OCI-LY7 (cell line): Measurements from ENCODE around the gene CEND1. TPM values are rescaled to one million over a fixed set of nuclear protein-coding genes. Genes with fewer than 3 reads are reported as not detected.

ENCODE experiments used
- BruUV-seq: library from RNA; stranded (reverse); fragments of 400-500 nt; replicated peaks from 2 replicates; lab custom pipeline; 2021; lab: Mats Ljungman, UMichigan
- CTCF ChIA-PET: fragments of 300-600 bp; sonication (Branson Sonifier 250); formaldehyde crosslinking; loops from one replicate; lab custom pipeline; 2022; ENCODE audit warnings: antibody characterized with exemption; ENCODE audit not compliant: unreplicated experiment; lab: Charles Lee
- POLR2A ChIA-PET: fragments of 300-600 bp; sonication (Branson Sonifier 250); formaldehyde crosslinking; loops from one replicate; lab custom pipeline; 2022; ENCODE audit warnings: antibody characterized with exemption; lab: Charles Lee
- DNase-seq: peaks from one replicate; pipeline ENCODE4 v3.0.0-alpha.2; 2015; ENCODE audit warnings: low spot score
- H2AFZ ChIP-seq: fragments of 200-600 bp; sonication (generic), shearing (Covaris generic); 2 replicates; pipeline ENCODE4 v1.6.1; 2014; ENCODE audit warnings: mild to moderate bottlenecking, antibody characterized with exemption, low read length, moderate library complexity
- H3K27ac ChIP-seq: fragments of 200-600 bp; sonication (generic); 2 replicates; pipeline ENCODE4 v1.5.1; 2014; ENCODE audit warnings: mixed run types, low read depth, mild to moderate bottlenecking, moderate library complexity, low read length, inconsistent platforms; ENCODE audit not compliant: poor library complexity, severe bottlenecking
- H3K36me3 ChIP-seq: fragments of 200-600 bp; sonication (generic); 2 replicates; pipeline ENCODE4 v1.6.1; 2014; ENCODE audit warnings: mild to moderate bottlenecking, antibody characterized with exemption, low read length, moderate library complexity, mixed read lengths; ENCODE audit not compliant: insufficient read depth
- H3K4me1 ChIP-seq: fragments of 200-600 bp; sonication (generic); 2 replicates; pipeline ENCODE4 v1.5.1; 2014; ENCODE audit warnings: mild to moderate bottlenecking, low read length; ENCODE audit not compliant: insufficient read depth, poor library complexity, severe bottlenecking
- H3K4me2 ChIP-seq: fragments of 200-600 bp; sonication (generic); 2 replicates; pipeline ENCODE4 v1.6.1; 2014; ENCODE audit warnings: mild to moderate bottlenecking, low read length
- H3K4me3 ChIP-seq: fragments of 200-600 bp; sonication (generic); 2 replicates; pipeline ENCODE4 v1.5.1; 2014; ENCODE audit warnings: mild to moderate bottlenecking, low read depth, low read length; ENCODE audit not compliant: poor library complexity, severe bottlenecking
- H3K79me2 ChIP-seq: fragments of 200-600 bp; sonication (generic); 2 replicates; pipeline ENCODE4 v1.6.1; 2016; ENCODE audit warnings: low read depth, mild to moderate bottlenecking, low read length, moderate library complexity, mixed read lengths; ENCODE audit not compliant: insufficient read depth
- H3K9me2 ChIP-seq: fragments of 200-600 bp; sonication (generic); 2 replicates; pipeline ENCODE4 v1.6.1; 2016; ENCODE audit warnings: mild to moderate bottlenecking, low read length, mixed read lengths; ENCODE audit not compliant: insufficient read depth
- H3K9me3 ChIP-seq: fragments of 200-600 bp; sonication (generic); 2 replicates; pipeline ENCODE4 v1.6.1; 2014; ENCODE audit warnings: mild to moderate bottlenecking, mixed run types, low read length, mixed read lengths
- H4K20me1 ChIP-seq: fragments of 200-600 bp; sonication (generic); 2 replicates; pipeline ENCODE4 v1.6.1; 2014; ENCODE audit warnings: mild to moderate bottlenecking, antibody characterized with exemption, low read length, moderate library complexity, mixed read lengths; ENCODE audit not compliant: insufficient read depth
- EZH2phosphoT487 ChIP-seq: fragments of 200-600 bp; sonication (generic); IDR thresholded peaks from 2 replicates; pipeline ENCODE4 v1.6.1; 2018; ENCODE audit warnings: low read depth, borderline replicate concordance, mild to moderate bottlenecking, mixed run types, antibody characterized with exemption, low read length, moderate library complexity, mixed read lengths
- intact Hi-C: fragments of 100-400 bp; cut with micrococcal nuclease; formaldehyde crosslinking; loops from one replicate; pipeline ENCODE4 v1.10.0; 2022; ENCODE audit not compliant: unreplicated experiment
- total RNA-seq, 2 experiments: library from RNA; depleted of rRNA in 1 of 2; stranded (reverse); fragments of >200 nt in 1 of 2; shearing (Covaris generic) in 1 of 2; gene quantifications; 2 replicates each; pipeline ENCODE4 v1.2.3, GENCODE V29; 2014 to 2022
- TF ChIP-seq, protein P1 (sequence below): fragments of 200-600 bp; sonication (generic); conservative IDR thresholded peaks from 2 replicates; pipeline ENCODE4 v1.5.1; 2014; ENCODE audit warnings: mild to moderate bottlenecking, antibody characterized with exemption, low read length, moderate library complexity, mixed read lengths

Gene CEND1
- total RNA-seq, 2 experiments from 2014 or later: 17.5 to 32.5 TPM

DNA sequence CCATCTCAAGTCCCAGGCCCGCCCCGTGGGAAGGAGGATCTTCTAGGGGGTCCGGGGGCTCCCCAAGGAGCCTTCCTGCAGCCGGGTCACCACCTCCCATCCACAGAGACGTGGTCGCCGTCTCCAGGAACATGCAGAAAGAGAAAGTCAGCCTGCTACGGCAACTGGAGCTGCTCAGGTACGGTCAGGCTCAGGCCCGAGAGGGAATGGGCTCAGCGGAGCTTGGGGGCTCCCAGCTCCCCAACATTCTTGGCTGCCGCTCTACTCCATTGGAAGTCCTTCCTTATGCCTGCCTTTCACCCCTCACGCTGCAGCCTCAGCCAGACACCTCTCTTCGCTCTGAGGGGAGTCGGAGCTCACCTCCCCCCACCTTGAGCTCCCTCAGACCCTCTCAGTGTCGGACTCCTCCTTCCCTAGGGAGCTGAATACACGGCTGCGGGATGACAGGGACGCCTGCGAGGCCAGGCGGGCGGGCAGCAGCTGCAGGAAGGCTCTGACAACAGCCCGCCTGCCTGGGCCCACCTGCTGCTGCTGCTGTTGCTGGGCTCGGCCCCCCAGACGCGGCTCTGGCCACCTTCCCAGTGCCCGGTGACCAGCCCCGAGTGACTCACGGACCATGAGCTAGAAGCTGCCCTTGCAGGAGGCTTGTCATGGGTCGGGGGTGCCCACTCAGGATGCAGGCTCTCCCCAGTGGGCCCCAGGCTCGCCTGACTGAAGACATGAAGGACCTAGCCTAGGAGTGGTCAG lies 41.4 kb upstream of the CEND1 start:
- TF ChIP-seq, protein P1, sequence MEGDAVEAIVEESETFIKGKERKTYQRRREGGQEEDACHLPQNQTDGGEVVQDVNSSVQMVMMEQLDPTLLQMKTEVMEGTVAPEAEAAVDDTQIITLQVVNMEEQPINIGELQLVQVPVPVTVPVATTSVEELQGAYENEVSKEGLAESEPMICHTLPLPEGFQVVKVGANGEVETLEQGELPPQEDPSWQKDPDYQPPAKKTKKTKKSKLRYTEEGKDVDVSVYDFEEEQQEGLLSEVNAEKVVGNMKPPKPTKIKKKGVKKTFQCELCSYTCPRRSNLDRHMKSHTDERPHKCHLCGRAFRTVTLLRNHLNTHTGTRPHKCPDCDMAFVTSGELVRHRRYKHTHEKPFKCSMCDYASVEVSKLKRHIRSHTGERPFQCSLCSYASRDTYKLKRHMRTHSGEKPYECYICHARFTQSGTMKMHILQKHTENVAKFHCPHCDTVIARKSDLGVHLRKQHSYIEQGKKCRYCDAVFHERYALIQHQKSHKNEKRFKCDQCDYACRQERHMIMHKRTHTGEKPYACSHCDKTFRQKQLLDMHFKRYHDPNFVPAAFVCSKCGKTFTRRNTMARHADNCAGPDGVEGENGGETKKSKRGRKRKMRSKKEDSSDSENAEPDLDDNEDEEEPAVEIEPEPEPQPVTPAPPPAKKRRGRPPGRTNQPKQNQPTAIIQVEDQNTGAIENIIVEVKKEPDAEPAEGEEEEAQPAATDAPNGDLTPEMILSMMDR: no peak
- TF ChIP-seq EZH2phosphoT487: no peak
- Histone ChIP-seq H3K9me3 (no peaks in the 10 kb centered on the region), H3K27ac (no peak overlapping the region), H3K36me3 (no peaks in the 10 kb centered on the region), H3K79me2 (no peaks in the 10 kb centered on the region), H3K4me1 (peaks cover 36% of the 10 kb centered on the region), H4K20me1 (no peaks in the 10 kb centered on the region), H3K9me2 (no peaks in the 10 kb centered on the region), H3K4me2 (no peak overlapping the region), H2AFZ (no peak overlapping the region), H3K4me3 (no peak overlapping the region)
- no peak for DNase-seq
- intact Hi-C loops: no loop called here
- ChIA-PET CTCF (no interaction called here), POLR2A (interaction anchor here (0.9 kb wide), 1 partner anchor 12 kb away, joined by 3 read pairs; no protein-coding TSS in a partner anchor)
- no TSS peak for BruUV-seq

DNA sequence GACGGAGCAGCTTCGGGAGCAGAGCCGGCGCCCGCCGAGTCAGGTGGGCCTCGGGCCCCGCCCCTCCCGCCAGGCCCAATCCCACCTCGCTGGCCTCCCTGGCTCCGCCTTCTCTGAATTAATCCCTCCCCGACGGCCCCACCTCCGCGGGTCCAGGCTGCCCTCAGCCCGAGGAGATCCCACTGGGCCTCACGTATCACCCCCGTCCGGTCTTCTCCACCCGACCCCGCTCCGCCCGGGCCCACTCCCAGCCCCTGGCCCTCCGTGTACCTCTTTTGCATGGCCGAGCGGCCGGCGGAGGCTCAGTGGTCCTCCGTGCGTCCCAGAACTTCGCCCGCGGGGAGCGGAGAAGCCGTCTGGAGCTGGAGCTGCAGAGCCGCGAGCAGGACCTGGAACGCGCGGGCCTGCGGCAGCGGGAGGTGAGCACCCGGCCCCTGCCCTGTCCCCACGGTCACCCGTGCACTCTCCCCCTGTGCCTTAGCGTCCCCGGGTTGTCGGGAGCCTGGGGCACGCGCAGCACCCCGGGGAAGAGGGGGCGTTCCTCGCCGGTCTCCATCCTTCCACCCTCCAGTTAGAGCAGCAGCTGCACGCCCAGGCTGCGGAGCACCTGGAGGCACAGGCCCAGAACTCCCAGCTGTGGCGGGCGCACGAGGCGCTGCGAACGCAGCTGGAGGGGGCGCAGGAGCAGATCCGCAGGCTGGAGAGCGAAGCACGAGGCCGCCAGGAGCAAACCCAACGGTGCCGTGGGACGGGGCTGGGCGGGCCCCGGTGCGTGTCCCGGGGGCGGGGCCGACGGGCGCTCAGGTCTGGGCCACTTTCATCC lies 40.6 kb upstream of the CEND1 start:
- peak; percentile 48 for DNase-seq
- Histone ChIP-seq H3K79me2 (no peaks in the 10 kb centered on the region), H3K27ac (no peak overlapping the region), H3K9me2 (no peaks in the 10 kb centered on the region), H3K4me3 (no peak overlapping the region), H3K9me3 (no peaks in the 10 kb centered on the region), H2AFZ (no peak overlapping the region), H3K4me2 (peak overlapping the region; percentile 68), H3K36me3 (no peaks in the 10 kb centered on the region), H3K4me1 (peaks cover 36% of the 10 kb centered on the region), H4K20me1 (no peaks in the 10 kb centered on the region)
- POLR2A ChIA-PET: interaction anchor here (0.9 to 1.0 kb wide), 2 partner anchors 11 to 13 kb away, joined by 3 to 4 read pairs; no protein-coding TSS in a partner anchor
- CTCF ChIA-PET: no interaction called here
- TF ChIP-seq, protein P1: no peak
- TF ChIP-seq EZH2phosphoT487: 0 out of 2 replicates have a peak, but pooled peaks have one; percentile 34
- intact Hi-C loops: no loop called here
- BruUV-seq: no TSS peak
